ENCODE data around the gene C9orf50.

Gene C9orf50

DNA sequence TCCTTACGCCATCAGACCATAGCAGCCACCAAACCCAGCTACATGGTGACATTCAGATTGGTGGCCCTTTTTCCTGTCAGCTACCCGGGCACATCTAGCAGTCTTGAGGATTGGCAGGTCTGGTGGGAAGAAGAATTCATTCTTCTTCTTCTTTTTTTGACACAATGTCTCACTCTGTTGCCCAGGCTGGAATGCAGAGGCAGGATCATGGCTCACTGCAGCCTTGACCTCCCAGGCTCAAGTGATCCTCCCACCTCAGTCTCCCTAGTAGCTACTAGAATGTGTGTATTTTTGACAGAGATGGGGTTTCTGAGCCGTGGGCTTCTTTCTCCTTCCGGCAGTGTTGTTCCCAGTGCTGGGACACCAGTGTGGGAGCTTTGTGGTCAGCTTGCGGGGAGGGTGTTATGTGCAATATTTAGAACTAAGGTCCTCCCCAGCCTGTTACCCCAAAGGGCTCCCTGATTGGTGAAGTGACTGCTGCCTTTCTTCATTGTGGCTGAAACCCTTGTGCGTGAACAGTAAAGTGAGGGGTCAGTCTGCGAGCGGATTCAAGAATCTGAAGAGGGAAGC lies 8.4 kb upstream of the C9orf50 start:
- DNase-seq = no peak

DNA sequence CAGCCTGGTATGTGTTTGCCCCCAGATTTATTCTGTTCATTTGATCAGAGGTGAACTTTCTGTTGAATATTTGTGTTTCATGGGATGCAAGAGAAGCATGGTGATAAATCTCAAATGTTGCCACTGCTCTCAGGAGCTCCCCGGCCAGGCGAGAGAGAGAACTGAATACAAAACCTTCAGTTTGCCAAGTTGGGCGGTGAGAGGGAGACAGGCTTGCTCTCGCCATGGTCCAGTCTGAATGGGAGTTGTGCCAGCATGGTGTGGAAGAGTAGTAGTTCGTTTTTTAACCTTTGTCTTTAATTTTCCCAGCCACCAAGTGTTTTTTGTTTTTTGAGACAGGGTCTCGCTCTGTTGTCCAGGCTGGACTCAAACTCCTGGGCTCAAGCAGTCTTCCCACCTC lies 7.8 kb upstream of the C9orf50 start:
- DNase-seq = no peak

DNA sequence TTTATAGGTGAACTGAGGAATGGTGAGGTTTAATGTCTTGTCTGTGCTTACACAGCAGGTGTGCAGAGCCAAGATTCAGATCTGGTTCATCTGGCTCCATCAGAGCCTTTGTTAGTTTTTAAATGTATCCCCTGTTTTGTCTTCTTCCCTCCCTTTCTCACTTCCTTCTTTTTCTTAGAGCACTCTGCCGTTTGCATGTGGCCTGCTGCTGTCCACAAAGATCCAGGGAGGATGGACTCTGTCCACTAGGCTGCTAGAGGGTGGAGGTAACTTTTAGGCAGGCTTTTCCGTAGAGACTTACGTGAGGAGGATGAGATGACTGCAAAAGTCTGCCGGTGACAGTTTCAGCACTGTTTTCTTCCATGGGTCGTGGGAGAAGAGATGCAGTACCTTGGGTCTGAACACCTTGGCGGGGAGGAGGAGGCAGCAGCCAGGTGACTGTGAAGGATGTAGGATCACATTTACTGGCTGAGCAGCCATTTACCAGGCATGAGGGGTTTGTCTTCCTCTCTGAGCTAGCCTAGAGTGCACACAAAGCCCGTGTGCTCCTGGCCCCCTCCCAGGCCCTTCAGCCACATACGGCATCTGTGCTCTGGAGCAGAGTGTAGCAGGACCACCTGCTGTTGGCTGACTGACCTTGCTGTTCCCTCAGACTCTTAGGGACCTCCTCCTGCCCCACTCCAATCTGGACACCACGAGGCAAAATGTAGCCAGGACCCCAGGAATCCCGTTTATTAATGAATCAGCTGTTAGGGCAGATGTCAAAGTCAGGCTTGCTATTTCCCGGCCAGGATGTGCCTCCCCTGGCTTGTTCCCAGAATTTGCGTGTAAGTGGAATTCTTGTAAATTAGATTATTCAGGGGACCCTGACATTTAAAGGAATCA lies 6.9 kb upstream of the C9orf50 start:
- DNase-seq = no peak

DNA sequence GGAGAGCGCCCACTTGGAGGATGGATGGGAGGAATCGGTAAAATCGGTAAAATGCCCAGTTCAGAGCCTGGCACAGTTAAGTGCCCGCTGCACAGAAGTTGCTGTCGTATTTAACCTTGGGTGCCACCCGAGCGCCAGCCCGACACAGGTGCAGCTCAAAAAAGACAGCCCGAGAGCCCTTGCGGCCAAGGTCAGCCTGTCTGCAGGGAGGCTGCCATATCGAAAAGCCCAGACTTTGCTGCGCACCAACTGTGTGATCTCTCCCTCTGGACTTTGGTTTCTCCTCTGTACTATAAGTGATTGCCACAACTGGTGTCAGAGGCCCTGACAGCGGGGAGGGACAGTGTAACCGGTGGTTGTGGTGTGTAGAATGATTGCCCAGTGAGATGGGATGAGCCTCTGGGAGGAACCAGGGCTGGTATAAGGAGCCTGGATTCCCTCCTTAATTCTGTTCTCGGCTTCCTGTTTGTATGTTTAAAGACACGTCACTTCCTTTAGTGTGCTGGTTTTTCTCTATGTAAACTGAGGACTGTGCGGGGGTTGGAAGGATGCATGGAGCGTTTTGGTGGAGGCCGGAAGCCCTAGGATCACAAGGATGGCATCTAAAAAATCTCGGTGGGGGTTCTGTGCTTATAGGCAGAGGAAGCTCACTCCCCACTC lies 5.9 kb upstream of the C9orf50 start:
- DNase-seq = no peak

DNA sequence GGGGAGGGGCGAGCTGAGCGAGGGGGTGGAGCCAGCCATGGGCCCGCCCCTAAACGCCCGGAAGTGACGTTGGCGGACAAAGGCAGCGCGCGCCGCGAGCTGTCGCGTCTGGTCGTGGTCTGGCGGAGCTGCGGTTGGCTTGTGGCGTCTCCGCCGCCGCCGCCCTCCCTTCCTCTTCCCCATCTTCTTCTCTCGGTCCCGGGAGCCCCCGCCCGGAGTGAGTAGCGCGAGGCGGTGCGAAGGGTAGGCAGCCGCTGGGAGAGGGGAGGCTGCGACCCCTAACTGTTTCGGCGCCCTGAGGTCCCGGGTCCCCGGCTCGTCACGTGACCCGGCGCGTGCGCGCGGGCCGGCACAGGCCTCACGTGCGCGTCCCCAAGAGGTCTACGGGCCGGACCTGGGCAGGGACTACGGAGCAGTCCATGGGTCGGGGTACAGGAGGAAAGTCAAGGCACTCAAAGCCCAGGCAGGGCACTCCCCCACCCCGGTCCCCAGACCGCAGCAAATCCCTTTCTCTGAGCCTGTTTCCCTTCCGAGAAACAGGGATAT lies 5.3 kb upstream of the C9orf50 start, which contains the start of gene NTMT1:
Gene NTMT1, plus strand, starts transcription at position 85 of the 546 bp plus-strand sequence. CDS start 6,541 bp downstream, outside the sequence.
- peak; percentile 93 for DNase-seq

DNA sequence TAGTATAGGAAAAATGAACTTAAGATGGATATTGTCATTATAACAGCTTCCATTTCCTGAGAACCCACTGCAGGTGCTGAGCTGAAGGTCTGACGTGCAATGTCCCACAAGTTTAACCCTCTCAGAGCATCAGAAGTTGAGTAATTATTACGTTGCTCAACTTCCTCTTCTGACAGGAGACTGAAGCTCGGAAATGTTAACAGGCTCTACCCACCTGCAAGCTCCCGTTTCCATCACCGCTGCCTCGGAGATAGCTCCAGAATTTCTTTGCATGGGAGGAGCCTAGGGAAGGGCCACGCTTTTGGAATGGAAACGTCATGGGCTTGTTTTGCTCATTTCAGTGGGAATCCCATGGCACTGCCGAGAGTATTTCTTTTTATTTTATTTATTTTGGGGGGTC lies 4.0 kb upstream of the C9orf50 start:
- no peak for DNase-seq

DNA sequence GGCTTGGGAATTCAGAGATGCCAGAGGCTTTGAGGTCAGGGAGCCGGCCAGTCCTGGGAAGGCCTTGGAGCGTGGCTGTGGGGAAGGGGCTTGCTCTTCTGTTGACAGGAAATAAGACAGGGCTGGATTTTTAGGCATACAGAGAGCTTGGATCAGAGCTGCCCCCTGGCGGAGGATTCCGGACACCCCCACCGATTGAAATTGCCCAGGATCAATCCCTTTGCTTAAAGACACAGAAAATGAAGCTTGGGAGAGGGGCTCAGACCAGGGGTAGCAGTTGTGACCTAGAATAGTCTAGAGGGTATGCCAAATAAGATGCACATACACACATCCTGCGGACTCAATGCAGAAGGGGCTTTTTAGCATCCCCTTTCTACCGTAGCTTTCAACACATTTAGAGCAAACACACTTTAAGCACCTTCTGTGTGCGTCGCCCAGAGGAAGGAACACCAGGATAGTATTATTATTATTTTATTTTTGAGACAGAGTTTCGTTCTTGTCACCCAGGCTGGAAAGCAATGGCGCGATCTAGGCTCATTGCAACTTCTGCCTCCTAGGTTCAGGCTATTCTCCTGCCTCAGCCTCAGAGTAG lies 3.4 kb upstream of the C9orf50 start:
- DNase-seq = peak; percentile 72

DNA sequence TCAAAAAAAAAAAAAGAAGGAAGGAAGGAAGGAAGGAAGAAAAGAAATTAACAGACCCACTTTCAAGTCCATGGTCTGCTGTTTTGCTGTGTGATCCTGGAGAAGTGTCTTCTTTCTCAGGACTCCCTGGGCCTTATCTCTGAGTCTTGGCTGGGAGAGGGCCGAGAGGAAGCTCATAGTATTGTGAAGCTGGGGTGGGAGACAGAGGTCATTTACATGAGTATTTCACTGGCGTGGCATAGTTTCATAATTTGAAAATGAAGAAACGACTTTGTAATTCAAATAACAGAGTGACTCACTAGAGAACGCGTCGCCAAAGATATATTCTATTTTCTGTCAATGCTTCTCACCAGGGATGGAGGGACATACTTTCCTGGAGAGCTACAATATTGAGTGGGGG lies 2.4 kb upstream of the C9orf50 start:
- no peak for DNase-seq

DNA sequence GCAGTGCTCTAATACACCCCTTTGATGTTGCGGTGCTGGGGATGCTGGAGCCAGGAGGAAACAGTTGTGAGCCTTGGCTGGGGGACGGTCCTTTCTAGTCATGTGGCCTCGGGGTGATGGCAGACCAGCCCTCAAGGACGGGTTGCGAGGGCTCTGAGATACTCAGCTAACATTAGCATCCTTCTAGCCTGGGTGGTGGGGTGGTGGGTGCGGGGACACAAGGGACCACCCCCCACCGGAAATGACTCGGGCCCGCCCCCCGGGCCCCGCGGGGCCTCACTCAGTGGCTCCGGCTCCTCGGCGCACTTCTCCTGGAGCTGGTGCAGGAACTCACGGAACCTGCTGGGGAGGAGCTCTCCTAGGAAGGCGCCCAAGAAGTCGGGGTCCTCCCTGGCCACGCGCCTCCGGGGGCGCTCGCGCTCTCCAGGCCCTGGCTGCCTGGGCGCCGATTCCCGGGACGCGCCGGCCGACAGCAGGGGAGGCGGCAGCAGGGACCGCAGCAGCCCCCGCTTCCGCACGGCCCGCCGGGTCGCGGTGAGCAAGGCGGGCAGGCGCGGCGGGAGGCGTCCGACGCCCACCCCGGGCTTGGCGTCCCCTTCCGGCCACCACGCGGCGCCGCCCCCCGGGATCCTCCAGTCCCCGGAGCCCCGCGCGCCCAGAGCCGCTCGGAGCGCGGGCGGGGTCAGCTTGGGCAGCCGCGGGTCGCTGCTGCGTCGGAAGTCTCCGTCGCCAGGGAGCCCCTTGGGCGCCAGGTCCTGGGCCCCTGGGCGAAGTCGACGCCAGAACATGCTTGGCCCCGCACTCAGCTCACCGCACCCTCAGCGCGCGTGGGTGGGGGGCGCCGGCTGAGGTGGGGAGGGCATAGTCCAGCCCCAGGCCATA lies 873 bp downstream of the C9orf50 start:
- no peak for DNase-seq

DNA sequence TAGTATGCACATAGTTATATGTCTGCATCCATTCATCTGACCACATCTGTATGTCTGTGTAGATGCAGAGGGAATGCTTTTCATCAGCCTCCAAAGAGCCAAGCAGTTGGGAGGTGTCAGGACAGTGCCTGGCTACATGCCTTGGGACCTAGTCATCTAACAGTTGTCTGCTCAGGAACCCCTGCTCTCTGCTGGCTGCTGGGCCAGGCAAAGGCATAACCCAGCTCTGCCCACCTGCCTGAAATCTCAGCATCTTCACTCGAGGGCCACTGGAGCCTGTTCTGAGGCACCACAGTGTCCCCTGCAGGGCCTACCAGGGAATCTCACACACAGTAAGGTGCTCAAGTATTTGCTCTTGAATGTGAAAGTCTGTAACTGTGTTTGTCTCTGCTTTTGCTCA lies 3.7 kb downstream of the C9orf50 start:
- DNase-seq = no peak

DNA sequence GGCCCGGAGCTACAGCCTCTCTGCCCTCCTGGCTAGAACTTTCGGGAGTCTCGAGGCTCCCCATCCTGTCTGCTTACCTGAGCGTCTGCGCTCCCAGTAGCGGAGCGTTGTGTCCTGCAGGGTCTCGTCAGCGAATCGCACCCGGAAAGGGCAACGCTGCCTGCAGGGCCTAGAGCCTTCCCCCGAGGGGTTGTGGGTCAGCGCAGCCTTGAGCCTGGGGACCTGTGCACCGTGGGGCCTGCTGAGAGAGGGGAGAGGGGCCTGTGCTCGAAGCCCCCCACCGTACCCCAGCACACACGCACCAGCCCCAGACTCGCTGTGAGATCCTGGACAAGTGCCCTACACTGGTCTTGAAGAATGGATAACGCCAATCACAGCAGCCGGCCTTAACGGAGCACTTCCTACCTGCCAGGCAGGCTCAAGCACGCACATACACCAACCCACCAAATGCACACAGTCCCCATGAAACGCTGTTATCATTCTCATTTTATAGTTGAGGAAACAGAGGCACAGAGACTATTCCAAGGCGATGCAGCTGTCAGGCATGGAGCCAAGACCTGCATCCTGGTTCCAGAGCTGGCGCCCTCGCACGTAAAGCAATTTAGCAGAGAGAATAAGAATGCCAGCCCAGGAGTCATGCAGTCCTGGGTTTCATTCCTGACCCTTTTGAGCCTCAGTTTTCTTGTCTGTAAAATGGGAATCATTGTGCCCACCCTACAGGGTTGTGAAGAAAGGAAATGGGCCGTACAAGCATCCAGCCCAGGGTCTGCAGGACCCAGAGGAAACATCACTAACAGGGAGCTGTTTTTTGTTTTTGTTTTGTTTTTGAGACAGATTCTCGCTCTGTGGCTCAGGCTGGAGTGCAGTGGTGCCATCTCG lies 5.3 kb downstream of the C9orf50 start:
- DNase-seq = no peak

DNA sequence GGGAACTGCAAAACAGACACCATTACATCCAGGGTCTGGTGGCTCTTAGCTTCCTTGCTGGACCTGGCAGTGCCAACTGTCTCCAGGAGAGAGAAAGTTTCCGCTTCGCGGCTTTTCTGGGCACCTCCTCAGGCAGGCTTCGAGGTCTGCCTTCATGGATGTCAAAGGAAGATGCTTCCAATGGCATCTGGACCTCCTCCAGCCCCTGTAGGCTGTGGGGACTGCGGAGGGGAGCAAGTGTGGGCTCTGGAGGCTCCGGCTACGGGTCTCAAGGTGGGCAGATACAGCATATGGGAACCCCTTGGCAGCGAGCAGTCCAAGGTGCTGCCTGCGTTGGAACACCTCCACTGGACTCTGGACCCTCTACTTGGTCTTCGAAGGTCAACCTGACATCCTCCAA lies 6.0 kb downstream of the C9orf50 start:
- no peak for DNase-seq

DNA sequence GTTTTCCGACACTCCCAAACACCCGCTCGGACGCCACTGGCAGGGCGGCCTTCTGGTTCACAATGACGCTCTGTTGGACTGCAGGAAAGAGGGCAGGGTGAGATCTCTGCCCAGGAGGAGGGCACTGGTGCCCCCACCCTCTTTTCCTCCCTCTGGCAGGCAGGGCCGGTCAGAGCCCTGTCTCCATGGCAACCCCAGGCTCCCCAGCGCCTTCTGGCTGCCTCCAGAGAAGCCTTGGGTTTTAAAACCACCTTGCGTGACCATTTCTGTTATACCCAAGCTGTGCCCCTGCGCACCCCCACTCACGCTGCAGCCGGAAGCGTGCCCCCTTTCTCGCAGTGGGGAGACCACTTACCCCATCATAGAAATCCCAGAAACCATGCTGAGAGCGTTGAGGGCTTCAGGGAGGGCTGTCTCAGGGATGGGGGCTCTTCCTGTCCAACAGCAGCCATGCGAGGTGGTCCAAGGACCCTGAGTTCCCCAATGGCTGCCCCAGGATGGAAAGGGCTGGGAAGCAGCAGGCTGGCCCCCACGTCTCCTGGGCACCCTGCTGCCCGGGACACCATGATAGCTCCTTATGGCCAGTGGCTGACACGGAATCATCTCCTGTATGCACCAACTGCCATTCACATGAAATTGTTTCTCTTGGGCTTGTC lies 7.3 kb downstream of the C9orf50 start:
- DNase-seq = no peak

DNA sequence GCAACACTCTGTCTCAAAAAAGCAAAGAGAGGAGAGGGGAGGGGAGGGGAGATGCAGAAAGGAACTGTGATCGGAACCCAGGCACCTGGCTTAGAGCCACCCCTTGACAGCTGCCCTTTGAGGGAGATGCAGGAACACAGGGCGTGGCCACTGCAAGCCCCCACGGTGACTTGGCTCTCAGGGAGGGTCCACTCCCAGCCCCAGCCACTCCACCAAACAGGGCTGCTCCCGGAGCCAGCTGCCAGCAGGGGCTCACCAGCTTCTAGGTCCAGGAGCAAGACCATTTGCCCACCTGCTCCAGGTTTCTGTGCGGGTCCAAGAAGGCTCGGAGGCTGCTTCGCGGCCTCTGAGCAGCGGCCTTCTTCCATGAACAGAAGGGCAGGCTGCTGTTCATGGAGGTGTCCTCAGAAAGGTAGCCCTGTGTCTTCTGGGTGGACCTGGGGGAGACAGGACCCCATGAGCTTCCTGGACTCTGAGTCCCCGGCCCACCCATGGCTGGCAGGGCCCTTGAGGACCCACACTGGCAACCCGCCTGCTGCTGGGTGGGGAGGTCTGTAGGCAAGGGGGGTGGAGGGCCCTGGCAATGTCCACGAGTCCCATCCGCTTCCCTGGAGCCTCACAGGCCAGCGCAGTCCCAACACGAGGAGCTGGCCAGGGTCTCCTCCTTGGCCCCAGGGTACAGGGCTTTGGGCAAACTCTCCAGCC lies 7.9 kb downstream of the C9orf50 start:
- no peak for DNase-seq

DNA sequence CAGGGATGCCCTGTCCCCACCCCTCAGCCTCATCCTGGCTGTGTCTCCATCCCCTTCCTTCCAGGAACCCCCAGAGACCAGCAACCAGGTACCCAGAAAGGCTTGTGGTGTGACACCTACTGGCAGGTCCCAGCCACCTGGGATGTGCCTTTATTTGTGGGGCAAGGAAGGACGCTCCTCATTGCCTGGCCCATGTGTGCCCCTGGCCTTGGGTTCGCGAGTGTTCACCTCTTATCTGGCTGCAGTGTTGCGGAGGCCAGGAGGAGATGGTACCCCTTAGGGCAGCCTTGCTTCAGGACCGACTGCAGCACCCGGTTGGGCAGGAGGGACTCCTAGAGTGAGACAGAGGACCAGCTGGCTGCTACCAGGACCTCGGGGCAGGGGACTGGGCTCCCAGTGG lies 8.8 kb downstream of the C9orf50 start:
- DNase-seq = no peak

DNA sequence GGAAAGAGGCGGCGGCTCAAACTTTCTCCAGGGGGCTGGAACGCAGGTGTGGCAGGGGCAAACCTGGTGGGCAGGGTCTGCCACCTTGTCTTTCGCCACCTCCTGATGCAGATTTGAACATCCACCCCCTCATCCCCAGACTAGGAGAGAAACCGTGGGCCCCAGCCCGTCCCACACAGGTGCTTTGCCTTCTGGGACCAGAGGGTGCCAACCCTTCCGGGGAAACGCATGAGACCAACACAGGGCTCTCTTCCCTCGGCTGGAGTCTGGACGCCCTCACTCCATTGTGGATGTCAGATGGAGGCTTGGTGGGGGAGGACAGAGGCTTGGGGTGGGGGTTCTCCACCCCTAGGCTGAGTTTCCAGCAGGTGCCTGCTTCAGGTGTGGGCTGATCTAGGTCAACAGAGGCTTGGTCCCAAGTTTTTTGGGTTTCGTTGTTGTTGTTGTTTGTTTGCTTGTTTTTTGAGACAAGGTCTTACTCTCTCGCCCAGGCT lies 9.5 kb downstream of the C9orf50 start:
- DNase-seq = no peak

DNA sequence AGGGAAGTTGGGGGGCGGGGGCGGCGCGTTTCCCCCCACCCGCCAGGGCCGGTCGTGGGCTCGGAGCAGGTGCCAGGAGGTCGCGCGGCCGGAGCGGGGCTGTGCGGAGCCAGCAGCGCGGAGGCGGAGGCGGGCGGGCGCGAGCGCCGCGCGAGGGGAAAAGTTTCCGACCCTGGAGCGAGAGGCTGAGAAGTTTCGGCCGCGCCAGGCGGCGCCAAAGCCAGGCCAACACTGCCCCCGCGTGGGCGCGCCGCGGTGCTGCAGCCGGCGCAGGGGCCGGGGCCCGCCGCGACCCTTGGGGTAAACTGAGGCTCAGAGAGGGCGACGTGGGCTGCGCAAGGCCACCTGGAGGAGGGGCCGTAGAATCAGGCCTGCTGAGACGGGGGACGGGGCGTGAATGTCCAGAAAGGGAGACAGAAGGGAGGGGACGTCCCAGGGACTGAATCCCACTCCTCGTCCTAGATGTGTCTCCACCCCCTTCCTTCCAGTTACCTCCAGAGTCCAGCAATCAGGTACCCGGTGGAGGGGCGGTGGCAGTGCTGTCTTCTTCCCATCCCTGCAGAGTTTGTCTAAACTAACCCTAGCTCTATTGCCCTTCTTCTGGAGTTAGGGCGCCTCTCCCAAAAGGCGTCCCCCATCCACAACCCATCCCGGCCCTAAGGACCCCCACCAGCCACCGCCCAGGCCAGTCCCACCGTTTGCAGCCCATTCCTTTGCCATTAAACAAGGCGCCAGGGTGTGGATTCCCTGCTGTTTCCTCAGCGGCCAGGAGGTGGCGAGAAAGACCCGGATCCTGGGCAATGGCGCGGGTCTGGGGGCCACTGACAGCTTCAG lies 10.2 kb downstream of the C9orf50 start:
- peak; percentile 76 for DNase-seq

DNA sequence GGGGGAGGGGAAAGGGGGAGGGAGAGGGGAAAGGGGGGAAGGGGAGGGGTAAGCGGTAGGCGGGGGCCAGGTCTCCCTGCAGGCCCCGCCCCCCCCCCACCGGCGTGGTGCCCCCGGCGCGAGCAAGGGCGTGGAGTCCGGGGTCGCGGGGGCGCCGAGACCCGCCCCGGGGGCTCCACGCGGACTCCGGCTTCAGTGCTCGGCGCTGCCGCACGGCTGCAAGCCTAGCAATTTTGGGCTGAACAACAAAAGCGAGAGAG lies 10.8 kb downstream of the C9orf50 start:
- no peak for DNase-seq
